Epithelial cell of umbilical artery (primary cell): ENCODE measurements around the gene GSTT2B. TPM values are rescaled to one million over a fixed set of nuclear protein-coding genes. Genes with fewer than 3 reads are reported as not detected.

ENCODE experiments used
- total RNA-seq: library from RNA; depleted of rRNA; stranded (reverse); fragments of >200 nt; gene quantifications from 2 replicates; pipeline ENCODE4 v1.2.3, GENCODE V29; 2014

The GSTT2B gene, protein sequence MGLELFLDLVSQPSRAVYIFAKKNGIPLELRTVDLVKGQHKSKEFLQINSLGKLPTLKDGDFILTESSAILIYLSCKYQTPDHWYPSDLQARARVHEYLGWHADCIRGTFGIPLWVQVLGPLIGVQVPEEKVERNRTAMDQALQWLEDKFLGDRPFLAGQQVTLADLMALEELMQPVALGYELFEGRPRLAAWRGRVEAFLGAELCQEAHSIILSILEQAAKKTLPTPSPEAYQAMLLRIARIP
- total RNA-seq, result 1.3 and 9.6 TPM in 2 replicates

DNA sequence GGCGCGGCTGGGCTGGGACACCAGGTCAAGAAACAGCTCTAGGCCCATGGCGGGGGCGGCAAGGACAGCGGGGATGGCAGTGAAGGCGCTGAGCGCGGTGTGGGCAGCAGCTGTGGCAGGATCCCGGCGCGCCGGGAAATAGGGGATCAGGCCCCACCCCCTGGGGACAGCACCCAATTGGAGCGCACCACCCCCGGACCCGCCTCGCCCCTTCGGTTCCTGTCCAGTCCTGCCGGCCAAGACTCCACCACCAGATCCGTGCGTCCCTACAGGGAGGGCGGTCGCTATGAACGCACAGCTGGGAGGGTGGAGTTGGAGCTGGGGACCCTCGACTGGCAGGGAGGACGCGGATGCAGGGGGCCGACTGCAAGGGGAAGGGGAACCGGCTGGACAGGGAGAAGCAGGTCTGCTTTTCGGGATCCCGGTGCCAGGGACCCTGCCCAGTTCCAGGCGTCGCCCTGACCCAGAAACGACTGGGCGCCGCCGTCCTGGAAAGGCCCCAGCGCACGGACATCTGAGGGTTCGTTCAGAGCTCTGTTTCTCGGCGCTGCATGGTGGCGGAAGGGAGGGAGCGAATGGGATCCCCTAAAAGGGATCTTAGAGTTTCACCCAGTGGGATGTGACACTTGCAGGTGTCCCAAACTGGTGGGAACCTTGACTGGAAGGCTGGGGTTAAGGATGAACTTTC lies at the start of gene GSTT2B:
TSS of gene GSTT2B (minus strand) at position 112 of the 688 bp plus-strand sequence. CDS start at position 48, 64 bp downstream.

DNA sequence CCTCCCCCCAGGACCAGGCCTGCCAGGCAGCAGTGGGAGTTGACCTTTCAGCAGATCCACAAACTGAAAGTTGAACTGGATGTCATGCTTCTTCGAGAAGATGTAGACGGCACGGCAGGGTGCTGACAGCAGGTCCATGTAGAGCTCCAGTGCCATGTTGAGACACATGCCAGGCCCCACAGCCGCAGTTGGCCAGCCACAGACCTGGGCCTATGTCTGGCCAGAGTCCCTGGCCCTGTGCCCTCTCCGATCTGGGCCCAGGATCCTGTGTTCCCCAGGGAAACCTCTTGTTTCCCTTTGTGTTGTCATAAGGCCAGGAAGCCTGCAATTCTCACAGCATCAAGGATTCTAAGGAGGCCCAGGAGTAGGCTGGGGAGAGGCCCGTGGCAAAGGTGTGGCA lies 44.2 kb upstream of the GSTT2B start, which contains the start of gene GSTT4:
TSS of gene GSTT4 (minus strand) at position 253 of the 400 bp plus-strand sequence. CDS start at position 156, 97 bp downstream.

DNA sequence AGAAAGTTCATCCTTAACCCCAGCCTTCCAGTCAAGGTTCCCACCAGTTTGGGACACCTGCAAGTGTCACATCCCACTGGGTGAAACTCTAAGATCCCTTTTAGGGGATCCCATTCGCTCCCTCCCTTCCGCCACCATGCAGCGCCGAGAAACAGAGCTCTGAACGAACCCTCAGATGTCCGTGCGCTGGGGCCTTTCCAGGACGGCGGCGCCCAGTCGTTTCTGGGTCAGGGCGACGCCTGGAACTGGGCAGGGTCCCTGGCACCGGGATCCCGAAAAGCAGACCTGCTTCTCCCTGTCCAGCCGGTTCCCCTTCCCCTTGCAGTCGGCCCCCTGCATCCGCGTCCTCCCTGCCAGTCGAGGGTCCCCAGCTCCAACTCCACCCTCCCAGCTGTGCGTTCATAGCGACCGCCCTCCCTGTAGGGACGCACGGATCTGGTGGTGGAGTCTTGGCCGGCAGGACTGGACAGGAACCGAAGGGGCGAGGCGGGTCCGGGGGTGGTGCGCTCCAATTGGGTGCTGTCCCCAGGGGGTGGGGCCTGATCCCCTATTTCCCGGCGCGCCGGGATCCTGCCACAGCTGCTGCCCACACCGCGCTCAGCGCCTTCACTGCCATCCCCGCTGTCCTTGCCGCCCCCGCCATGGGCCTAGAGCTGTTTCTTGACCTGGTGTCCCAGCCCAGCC lies 18.7 kb upstream of the GSTT2B start, which contains the start of gene GSTT2:
TSS of gene GSTT2 (plus strand) at position 578 of the 684 bp plus-strand sequence.

DNA sequence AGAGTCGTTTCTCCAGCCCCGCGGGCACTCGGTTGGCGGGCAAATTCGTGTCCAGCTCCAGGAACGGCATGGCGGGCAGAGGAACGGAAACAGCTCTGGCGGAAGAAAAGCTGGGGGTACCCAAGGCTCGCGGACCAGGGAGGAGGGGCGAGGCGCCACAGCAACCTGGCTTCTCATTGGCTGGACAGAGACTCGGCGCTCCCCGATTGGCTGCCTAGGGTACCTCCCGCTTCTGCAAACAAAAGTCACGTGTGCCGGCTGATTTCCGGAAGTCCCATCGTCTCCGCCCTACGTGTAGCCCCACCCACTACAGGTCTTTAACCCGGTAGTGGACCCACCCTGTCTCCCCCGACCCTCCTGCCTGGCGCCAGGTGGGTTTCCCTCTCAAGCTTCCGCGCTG lies 13.3 kb upstream of the GSTT2B start, which contains the start of gene DDT:
TSS of gene DDT (minus strand) at position 97 of the 400 bp plus-strand sequence. CDS start at position 70, 27 bp downstream.

DNA sequence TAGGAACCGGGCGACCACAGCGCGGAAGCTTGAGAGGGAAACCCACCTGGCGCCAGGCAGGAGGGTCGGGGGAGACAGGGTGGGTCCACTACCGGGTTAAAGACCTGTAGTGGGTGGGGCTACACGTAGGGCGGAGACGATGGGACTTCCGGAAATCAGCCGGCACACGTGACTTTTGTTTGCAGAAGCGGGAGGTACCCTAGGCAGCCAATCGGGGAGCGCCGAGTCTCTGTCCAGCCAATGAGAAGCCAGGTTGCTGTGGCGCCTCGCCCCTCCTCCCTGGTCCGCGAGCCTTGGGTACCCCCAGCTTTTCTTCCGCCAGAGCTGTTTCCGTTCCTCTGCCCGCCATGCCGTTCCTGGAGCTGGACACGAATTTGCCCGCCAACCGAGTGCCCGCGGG lies 5.6 kb upstream of the GSTT2B start, which contains the start of gene DDTL:
TSS of gene DDTL (plus strand) at position 321 of the 400 bp plus-strand sequence. CDS start at position 348, 27 bp downstream.

Other genes starting within 250 kb of the GSTT2B start
- gene ZNF70, start 210.1 kb downstream of the GSTT2B start, total RNA-seq, result 1.9 and 2.3 TPM in 2 replicates
- not detected in 2 replicates for gene VPREB3, start 206.8 kb downstream of the GSTT2B start, total RNA-seq
- 0.46 and 0.97 TPM in 2 replicates for gene C22orf15, start 198.2 kb downstream of the GSTT2B start, total RNA-seq
- gene CHCHD10, start 193.2 kb downstream of the GSTT2B start, total RNA-seq, result 1.9 and 4.1 TPM in 2 replicates
- gene MMP11, start 188.3 kb downstream of the GSTT2B start, total RNA-seq, result 9.4 and 13.3 TPM in 2 replicates
- 23.3 and 30.5 TPM in 2 replicates for gene SMARCB1, start 174.2 kb downstream of the GSTT2B start, total RNA-seq
- 0.32 and 0.46 TPM in 2 replicates for gene DERL3, start 122.2 kb downstream of the GSTT2B start, total RNA-seq
- 2.9 and 5.5 TPM in 2 replicates for gene SLC2A11, start 103.3 kb downstream of the GSTT2B start, total RNA-seq
- gene MIF, start 66.8 kb downstream of the GSTT2B start, total RNA-seq, result 222 and 335 TPM in 2 replicates
- gene DDTL, start 5.7 kb upstream of the GSTT2B start, total RNA-seq, result 0.65 TPM in 1 of 2 replicates, not detected in the other
- 42.1 and 146 TPM in 2 replicates for gene DDT, start 13.2 kb upstream of the GSTT2B start, total RNA-seq
- 1.2 TPM in 1 of 2 replicates, not detected in the other for gene GSTT2, start 18.9 kb upstream of the GSTT2B start, total RNA-seq
- gene GSTT4, start 44.3 kb upstream of the GSTT2B start, total RNA-seq, result not detected in 2 replicates
- 21.4 and 33.7 TPM in 2 replicates for gene CABIN1, start 50.1 kb upstream of the GSTT2B start, total RNA-seq
- under 0.01 and 0.15 TPM in 2 replicates for gene SUSD2, start 220.3 kb upstream of the GSTT2B start, total RNA-seq